Measurements from ENCODE around the gene NOTCH1. TPM values are rescaled to one million over a fixed set of nuclear protein-coding genes. Genes with fewer than 3 reads are reported as not detected.
A peak's percentile ranks its signal among the peaks of the same experiment; 100 is the strongest.

NOTCH1 gene
- total RNA-seq, 4 donors from 2014 or later, result 31.1 to 72.1 (median 44.0) TPM

DNA sequence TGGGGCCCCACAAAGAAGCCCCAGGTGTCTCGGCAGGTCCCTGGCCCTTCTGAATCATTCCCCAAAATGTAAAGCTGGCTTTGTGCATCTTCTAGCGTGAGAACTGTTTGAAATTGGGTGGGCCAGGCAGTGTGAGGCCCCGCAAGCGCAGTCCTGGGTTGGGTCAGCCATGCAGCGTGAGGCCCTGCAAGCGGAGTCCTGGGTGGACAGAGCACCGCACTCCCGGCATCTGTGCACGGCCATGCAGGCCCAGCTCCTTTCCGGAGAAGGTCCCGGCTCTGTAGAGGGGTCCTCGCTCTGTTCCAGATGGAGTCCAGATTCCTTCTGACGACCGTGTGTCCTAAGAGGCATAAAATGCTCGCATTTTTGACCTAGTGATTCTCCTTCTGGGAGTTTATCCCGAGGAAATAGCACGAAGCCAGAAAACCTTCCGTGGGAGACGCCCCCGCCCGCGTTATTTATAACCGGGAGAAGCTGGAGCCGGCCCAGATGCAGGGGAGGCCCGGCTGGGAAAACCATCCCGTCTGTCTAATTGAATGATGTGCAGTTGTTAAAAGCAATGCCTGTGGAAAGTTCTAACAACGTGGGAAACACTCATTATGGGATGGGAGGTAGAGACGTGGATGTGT lies 19.4 kb upstream of the NOTCH1 start:
- H3K4me1 ChIP-seq, result peaks cover 5 to 74% (median 60%) of the 10 kb centered on the region in 3 donors
- 60% methylated on average over 1 of the region's 28 CpGs; no CpG with 5 or more reads in 1 of the 2 donors for WGBS, 2 donors (ENCODE audit: low coverage in 1 of 2)
- no peak overlapping the region for H3K4me3 ChIP-seq
- peak overlapping the region in 3 of 4 donors; percentile 74 to 79 (median 77) for H3K27ac ChIP-seq
- no peaks in the 10 kb centered on the region for H3K27me3 ChIP-seq
- H3K36me3 ChIP-seq, result no peaks in the 10 kb centered on the region
- H3K9me3 ChIP-seq, result no peaks in the 10 kb centered on the region
- peak; percentile 44 for TF ChIP-seq POLR2AphosphoS5 (IDR thresholded peaks at IDR 0.05)
- TF ChIP-seq POLR2A (IDR thresholded peaks at IDR 0.05), result no peak
- TF ChIP-seq, protein P1, sequence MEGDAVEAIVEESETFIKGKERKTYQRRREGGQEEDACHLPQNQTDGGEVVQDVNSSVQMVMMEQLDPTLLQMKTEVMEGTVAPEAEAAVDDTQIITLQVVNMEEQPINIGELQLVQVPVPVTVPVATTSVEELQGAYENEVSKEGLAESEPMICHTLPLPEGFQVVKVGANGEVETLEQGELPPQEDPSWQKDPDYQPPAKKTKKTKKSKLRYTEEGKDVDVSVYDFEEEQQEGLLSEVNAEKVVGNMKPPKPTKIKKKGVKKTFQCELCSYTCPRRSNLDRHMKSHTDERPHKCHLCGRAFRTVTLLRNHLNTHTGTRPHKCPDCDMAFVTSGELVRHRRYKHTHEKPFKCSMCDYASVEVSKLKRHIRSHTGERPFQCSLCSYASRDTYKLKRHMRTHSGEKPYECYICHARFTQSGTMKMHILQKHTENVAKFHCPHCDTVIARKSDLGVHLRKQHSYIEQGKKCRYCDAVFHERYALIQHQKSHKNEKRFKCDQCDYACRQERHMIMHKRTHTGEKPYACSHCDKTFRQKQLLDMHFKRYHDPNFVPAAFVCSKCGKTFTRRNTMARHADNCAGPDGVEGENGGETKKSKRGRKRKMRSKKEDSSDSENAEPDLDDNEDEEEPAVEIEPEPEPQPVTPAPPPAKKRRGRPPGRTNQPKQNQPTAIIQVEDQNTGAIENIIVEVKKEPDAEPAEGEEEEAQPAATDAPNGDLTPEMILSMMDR (IDR thresholded peaks at IDR 0.05), result no peak
- ATAC-seq, result no peak

DNA sequence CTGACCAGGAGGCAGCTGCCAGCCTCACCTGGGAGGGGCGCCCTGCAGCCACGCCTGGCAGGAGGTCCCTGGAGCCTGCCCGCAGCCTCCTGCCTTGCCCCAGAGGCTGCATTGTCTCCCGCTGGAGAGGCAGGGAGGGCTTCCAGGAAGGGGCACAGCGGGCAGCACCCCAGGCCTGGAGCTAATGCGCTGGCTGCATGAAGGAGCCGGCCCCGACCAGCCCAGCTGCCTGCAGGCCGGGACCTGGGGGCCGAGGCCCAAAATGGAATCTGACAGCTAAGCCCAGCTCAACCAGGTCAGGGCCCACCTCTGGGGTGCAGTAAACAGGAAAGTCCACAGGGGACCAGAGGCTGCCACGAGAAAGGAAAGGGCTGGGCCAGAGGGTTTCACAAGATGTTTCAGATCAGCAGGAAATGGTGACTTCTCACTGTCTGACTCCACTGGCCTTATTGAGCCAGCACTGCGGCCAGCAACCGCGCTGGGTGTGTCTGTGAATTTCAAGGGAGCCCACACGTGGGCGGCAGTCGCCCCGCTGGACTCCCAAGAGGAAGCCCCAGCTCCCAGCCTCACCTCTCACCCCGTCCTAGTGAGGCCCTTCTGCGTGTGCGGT lies 18.6 kb upstream of the NOTCH1 start:
- H3K4me3 ChIP-seq, result no peak overlapping the region
- peak; percentile 8 for TF ChIP-seq POLR2AphosphoS5 (IDR thresholded peaks at IDR 0.05)
- TF ChIP-seq, protein P1 (IDR thresholded peaks at IDR 0.05), result peak in 2 of 4 experiments; percentile 35 to 44
- TF ChIP-seq POLR2A (IDR thresholded peaks at IDR 0.05), result no peak
- no peaks in the 10 kb centered on the region for H3K9me3 ChIP-seq
- H3K27ac ChIP-seq, result peak overlapping the region in 3 of 4 donors; percentile 74 to 79 (median 77)
- peak; percentile 82 for ATAC-seq
- no peaks in the 10 kb centered on the region for H3K36me3 ChIP-seq
- WGBS, 2 donors (ENCODE audit: low coverage in 1 of 2), result no CpG with 5 or more reads among the region's 21 CpGs
- H3K27me3 ChIP-seq, result no peaks in the 10 kb centered on the region
- H3K4me1 ChIP-seq, result peaks cover 5 to 67% (median 60%) of the 10 kb centered on the region in 3 donors

DNA sequence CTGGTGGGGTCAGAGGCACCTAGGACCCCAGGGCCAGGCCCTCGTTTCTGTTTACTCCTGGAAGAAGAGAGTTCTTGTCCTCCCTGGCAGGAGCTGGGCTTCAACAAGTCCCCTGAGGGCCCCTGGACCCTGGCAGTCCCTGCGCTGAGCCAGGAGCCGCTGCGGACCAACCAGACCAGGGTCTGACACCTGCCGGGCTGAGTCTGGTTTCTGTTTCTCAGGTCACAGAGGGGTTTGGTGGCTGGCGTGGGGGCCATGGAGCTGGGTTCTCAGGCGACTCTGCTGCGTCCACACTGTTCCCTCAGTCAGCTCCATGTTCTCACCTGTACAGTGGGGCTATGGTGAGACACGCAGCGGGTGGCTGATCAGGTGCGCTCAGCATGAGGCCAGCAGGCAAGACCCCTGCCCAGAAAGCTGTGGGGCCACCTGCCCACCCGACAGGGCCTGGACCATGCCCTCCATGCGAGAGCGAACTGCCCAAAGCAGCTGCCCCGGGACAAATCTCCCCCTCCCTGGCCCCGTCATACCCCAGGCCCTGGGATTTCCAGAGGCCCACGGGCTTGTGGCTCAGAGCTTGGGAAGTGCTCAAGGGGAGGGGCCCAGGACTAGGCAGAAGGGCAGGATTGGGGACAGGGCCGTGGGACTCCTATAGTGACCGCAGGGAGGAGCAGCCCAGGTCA lies 17.9 kb upstream of the NOTCH1 start:
- peaks cover 5 to 61% (median 57%) of the 10 kb centered on the region in 3 donors for H3K4me1 ChIP-seq
- ATAC-seq, result no peak

DNA sequence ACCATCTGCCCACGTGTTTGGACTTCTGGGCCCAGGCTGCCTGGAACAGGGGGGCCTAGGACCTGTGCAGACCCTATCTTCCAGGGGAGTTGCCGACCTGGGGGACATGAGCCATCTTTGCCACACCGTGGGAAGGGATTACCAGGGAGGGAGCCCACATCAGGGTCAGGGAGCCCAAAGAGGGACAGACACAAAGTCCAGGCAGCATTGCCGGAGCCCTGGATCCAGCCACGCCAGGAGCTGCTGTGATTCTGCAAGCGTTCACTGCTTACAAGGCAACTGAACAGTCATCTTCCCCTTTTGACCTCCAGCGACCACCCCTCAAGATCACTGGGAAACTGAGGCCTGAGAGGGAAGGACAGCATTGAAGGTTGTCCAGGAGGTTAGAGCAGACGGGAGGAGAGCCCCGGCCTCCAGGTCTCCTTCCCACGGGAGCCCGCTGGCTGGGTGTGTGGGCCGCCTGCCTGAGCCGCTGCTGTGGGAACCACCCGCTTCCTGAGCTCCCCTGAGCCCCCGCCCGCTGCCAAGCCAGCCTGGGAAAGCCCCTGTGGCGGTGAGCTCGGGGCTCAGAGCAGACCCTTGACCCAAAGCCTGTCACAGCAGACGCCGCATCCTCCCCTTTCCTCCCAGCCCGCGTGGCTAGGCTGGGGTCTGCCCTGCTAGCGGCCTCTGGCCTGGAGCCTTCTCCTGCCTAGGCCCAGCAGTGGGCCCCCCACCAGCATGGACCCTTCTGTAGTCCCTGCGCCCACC lies 17.1 kb upstream of the NOTCH1 start:
- no peaks in the 10 kb centered on the region for H3K9me3 ChIP-seq
- peak overlapping the region in 1 of 4 donors; percentile 21 for H3K27ac ChIP-seq
- WGBS, 2 donors (ENCODE audit: low coverage in 1 of 2), result 80% methylated on average over 1 of the region's 24 CpGs; no CpG with 5 or more reads in 1 of the 2 donors
- H3K36me3 ChIP-seq, result no peaks in the 10 kb centered on the region
- TF ChIP-seq EP300 (IDR thresholded peaks at IDR 0.05) (no peak), POLR2AphosphoS5 (IDR thresholded peaks at IDR 0.05) (no peak), POLR2A (IDR thresholded peaks at IDR 0.05) (no peak)
- TF ChIP-seq, protein P1 (IDR thresholded peaks at IDR 0.05), result no peak
- ATAC-seq, result no peak
- no peak overlapping the region for H3K4me3 ChIP-seq
- H3K4me1 ChIP-seq, result peaks cover 0 to 60% (median 52%) of the 10 kb centered on the region in 3 donors
- H3K27me3 ChIP-seq, result no peaks in the 10 kb centered on the region

More for the DNA sequence above, 17.9 kb upstream of the NOTCH1 start:
- 47% methylated on average over 3 of the region's 19 CpGs; no CpG with 5 or more reads in 1 of the 2 donors for WGBS, 2 donors (ENCODE audit: low coverage in 1 of 2)
- no peaks in the 10 kb centered on the region for H3K9me3 ChIP-seq
- TF ChIP-seq POLR2AphosphoS5 (IDR thresholded peaks at IDR 0.05) (no peak), EP300 (IDR thresholded peaks at IDR 0.05) (no peak), POLR2A (IDR thresholded peaks at IDR 0.05) (no peak)
- TF ChIP-seq, protein P1 (IDR thresholded peaks at IDR 0.05), result no peak
- H3K36me3 ChIP-seq, result no peaks in the 10 kb centered on the region
- no peaks in the 10 kb centered on the region for H3K27me3 ChIP-seq
- H3K4me3 ChIP-seq, result no peak overlapping the region
- H3K27ac ChIP-seq, result peak overlapping the region in 3 of 4 donors; percentile 74 to 79 (median 77)

All from gastroesophageal sphincter (tissue), 4 donors.